IMR-90 (cell line): Measurements from ENCODE around the gene ALDOC. TPM values are rescaled to one million over a fixed set of nuclear protein-coding genes. Genes with fewer than 3 reads are reported as not detected.

Experiments
- ATAC-seq: fragments of 200-7000 bp; cut with Tn5 transposase; 2 replicates; pipeline ENCODE4 v1.9.1; 2020; ENCODE audit warnings: low read depth, mild to moderate bottlenecking, moderate library complexity
- BruUV-seq: library from RNA; stranded (reverse); fragments of 400-500 nt; replicated peaks from 2 replicates; lab custom pipeline; 2021; lab: Mats Ljungman, UMichigan
- CTCF ChIA-PET: fragments of 300-600 bp; formaldehyde crosslinking; extraction: SDS; loops from one replicate; lab custom pipeline; 2021; ENCODE audit warnings: antibody characterized with exemption; lab: Yijun Ruan, JAX
- POLR2A ChIA-PET: fragments of 300-600 bp; sonication (Branson Sonifier 250); formaldehyde crosslinking; loops from one replicate; lab custom pipeline; 2022; ENCODE audit warnings: antibody characterized with exemption; ENCODE audit not compliant: unreplicated experiment; lab: Charles Lee
- DNase-seq: peaks from one replicate; pipeline ENCODE4 v3.0.0; 2013
- H2AFZ ChIP-seq: replicated peaks from 2 replicates; pipeline ENCODE3; 2013; ENCODE audit warnings: low read length, mild to moderate bottlenecking; ENCODE audit not compliant: poor library complexity
- H2AK5ac ChIP-seq: 2 replicates; pipeline ENCODE4 v1.6.1; 2013; ENCODE audit warnings: low read depth, low read length, inconsistent platforms
- H2AK9ac ChIP-seq: replicated peaks from 2 replicates; pipeline ENCODE3; 2013; ENCODE audit warnings: mild to moderate bottlenecking, low read depth, low read length, moderate library complexity; ENCODE audit not compliant: poor library complexity
- H2BK120ac ChIP-seq: 2 replicates; pipeline ENCODE4 v1.6.1; 2013; ENCODE audit warnings: low read depth, low read length, inconsistent platforms
- H2BK15ac ChIP-seq: 3 replicates; pipeline ENCODE4 v1.6.1; 2013; ENCODE audit warnings: low read depth, low read length, inconsistent platforms
- H2BK20ac ChIP-seq: 2 replicates; pipeline ENCODE4 v1.6.1; 2013; ENCODE audit warnings: low read depth, mild to moderate bottlenecking, inconsistent platforms, low read length, moderate library complexity
- H2BK5ac ChIP-seq: 2 replicates; pipeline ENCODE4 v1.6.1; 2013; ENCODE audit warnings: mild to moderate bottlenecking, low read depth, low read length, inconsistent platforms; ENCODE audit not compliant: poor library complexity, severe bottlenecking
- H3K14ac ChIP-seq: replicated peaks from 2 replicates; pipeline ENCODE4 v1.6.1; 2013; ENCODE audit warnings: low read depth, low read length, inconsistent platforms
- H3K18ac ChIP-seq: 2 replicates; pipeline ENCODE4 v1.6.1; 2013; ENCODE audit warnings: low read depth, low read length, control low read depth
- H3K23ac ChIP-seq: 2 replicates; pipeline ENCODE4 v1.6.1; 2013; ENCODE audit warnings: low read depth, low read length, inconsistent platforms
- H3K27ac ChIP-seq: 2 replicates; pipeline ENCODE4 v1.5.1; 2013; ENCODE audit warnings: mild to moderate bottlenecking, control low read depth, low read length; ENCODE audit not compliant: insufficient read depth
- H3K27me3 ChIP-seq: 2 replicates; pipeline ENCODE4 v1.6.1; 2013; ENCODE audit warnings: low read length; ENCODE audit not compliant: control insufficient read depth, insufficient read depth
- H3K36me3 ChIP-seq: 2 replicates; pipeline ENCODE4 v1.6.1; 2013; ENCODE audit warnings: low read length, mixed read lengths; ENCODE audit not compliant: control insufficient read depth, insufficient read depth
- H3K4ac ChIP-seq: 2 replicates; pipeline ENCODE4 v1.6.1; 2013; ENCODE audit warnings: low read depth, low read length, inconsistent platforms
- H3K4me1 ChIP-seq: 2 replicates; pipeline ENCODE4 v1.6.1; 2013; ENCODE audit warnings: low read length, mixed read lengths; ENCODE audit not compliant: control insufficient read depth, insufficient read depth
- H3K4me2 ChIP-seq: 2 replicates; pipeline ENCODE4 v1.6.1; 2013; ENCODE audit warnings: low read depth, mild to moderate bottlenecking, control low read depth, low read length, moderate library complexity
- H3K4me3 ChIP-seq: 2 replicates; pipeline ENCODE4 v1.5.1; 2013; ENCODE audit warnings: low read depth, mild to moderate bottlenecking, control low read depth, low read length, moderate library complexity; ENCODE audit not compliant: insufficient read depth
- H3K56ac ChIP-seq: 2 replicates; pipeline ENCODE4 v1.6.1; 2013; ENCODE audit warnings: low read length, inconsistent platforms; ENCODE audit not compliant: insufficient read depth; ENCODE audit errors: extremely low read depth
- H3K79me1 ChIP-seq, 2 experiments: 2 replicates each; pipeline ENCODE4 v1.6.1; 2013; ENCODE audit warnings: low read length in 2 of 2, inconsistent platforms in 1 of 2, low read depth in 1 of 2
- H3K9ac ChIP-seq: 2 replicates; pipeline ENCODE4 v1.6.1; 2013; ENCODE audit warnings: low read depth, low read length, control low read depth
- H3K9me1 ChIP-seq: 2 replicates; pipeline ENCODE4 v1.6.1; 2013; ENCODE audit warnings: low read length, inconsistent platforms; ENCODE audit not compliant: insufficient read depth
- H3K9me3 ChIP-seq: 2 replicates; pipeline ENCODE4 v1.6.1; 2013; ENCODE audit warnings: low read length; ENCODE audit not compliant: control insufficient read depth, insufficient read depth
- H4K20me1 ChIP-seq: 2 replicates; pipeline ENCODE4 v1.6.1; 2013; ENCODE audit warnings: low read length, inconsistent platforms; ENCODE audit not compliant: insufficient read depth
- H4K5ac ChIP-seq: 2 replicates; pipeline ENCODE4 v1.6.1; 2013; ENCODE audit warnings: mild to moderate bottlenecking, low read depth, low read length, control low read depth
- H4K8ac ChIP-seq, 2 experiments: 2 replicates each; pipeline ENCODE4 v1.6.1; 2013; ENCODE audit warnings: low read depth in 2 of 2, low read length in 2 of 2, control low read depth in 1 of 2, inconsistent platforms in 1 of 2
- H4K91ac ChIP-seq: 2 replicates; pipeline ENCODE4 v1.6.1; 2013; ENCODE audit warnings: low read depth, low read length, inconsistent platforms; ENCODE audit not compliant: insufficient read depth
- BHLHE40 ChIP-seq: fragments of 150-350 bp; IDR thresholded peaks from 2 replicates; pipeline ENCODE4 v1.6.1; 2016; ENCODE audit warnings: mild to moderate bottlenecking, low read depth, low read length
- CEBPB ChIP-seq: IDR thresholded peaks from 2 replicates; pipeline ENCODE4 v1.6.1; 2012; ENCODE audit warnings: low read depth, low read length, improper control_type of control experiment
- CHD1 ChIP-seq: IDR thresholded peaks from 2 replicates; pipeline ENCODE4 v1.6.1; 2012; ENCODE audit warnings: low read depth, low read length, improper control_type of control experiment
- FOS ChIP-seq: fragments of 150-350 bp; IDR thresholded peaks from 2 replicates; pipeline ENCODE4 v1.6.1; 2016; ENCODE audit warnings: low read depth, low read length
- MAFK ChIP-seq: IDR thresholded peaks from 2 replicates; pipeline ENCODE4 v1.6.1; 2012; ENCODE audit warnings: low read depth, low read length, improper control_type of control experiment
- MAZ ChIP-seq: IDR thresholded peaks from 2 replicates; pipeline ENCODE4 v1.6.1; 2012; ENCODE audit warnings: low read depth, mild to moderate bottlenecking, low read length, improper control_type of control experiment, moderate library complexity, borderline replicate concordance
- MXI1 ChIP-seq: IDR thresholded peaks from 2 replicates; pipeline ENCODE4 v1.6.1; 2012; ENCODE audit warnings: low read depth, mild to moderate bottlenecking, low read length, moderate library complexity, borderline replicate concordance
- NFE2L2 ChIP-seq: fragments of 150-350 bp; IDR thresholded peaks from 2 replicates; pipeline ENCODE4 v1.6.1; 2016; ENCODE audit warnings: low read depth, mild to moderate bottlenecking, low read length
- POLR2A ChIP-seq: IDR thresholded peaks from 2 replicates; pipeline ENCODE4 v1.6.1; 2012; ENCODE audit warnings: mild to moderate bottlenecking, low read depth, low read length
- RAD21 ChIP-seq: IDR thresholded peaks from 2 replicates; pipeline ENCODE4 v1.6.1; 2012; ENCODE audit warnings: low read length, improper control_type of control experiment
- RCOR1 ChIP-seq: IDR thresholded peaks from 2 replicates; pipeline ENCODE4 v1.6.1; 2012; ENCODE audit warnings: mild to moderate bottlenecking, low read length, improper control_type of control experiment; ENCODE audit not compliant: insufficient replicate concordance
- RFX5 ChIP-seq: IDR thresholded peaks from 2 replicates; pipeline ENCODE4 v1.8.0; 2012; ENCODE audit warnings: low read depth, mild to moderate bottlenecking, low read length, moderate library complexity
- SMC3 ChIP-seq: fragments of 150-350 bp; IDR thresholded peaks from 2 replicates; pipeline ENCODE4 v1.6.1; 2016; ENCODE audit warnings: low read depth, mild to moderate bottlenecking, antibody characterized with exemption, low read length, moderate library complexity
- WGBS, 2 experiments: methylation state at CpG; one replicate each; pipeline versions ENCODE4 v1.1.5 to v1.1.7; 2013; ENCODE audit warnings: missing lambda C conversion rate in 2 of 2; ENCODE audit not compliant: insufficient read length in 1 of 2; ENCODE audit errors: extremely low coverage in 2 of 2; 5-methylcytosine and 5-hydroxymethylcytosine counted together
- dilution Hi-C: fragments of 300-500 bp; cut with HindIII; formaldehyde crosslinking; loops from one replicate; pipeline ENCODE4 v1.14.3; 2018; ENCODE audit warnings: low sequenced_read_pairs; ENCODE audit not compliant: unreplicated experiment
- in situ Hi-C: fragments of 300-500 bp; cut with MboI; formaldehyde crosslinking; loops from 3 replicates; pipeline ENCODE4 v1.14.3; 2019; ENCODE audit warnings: low sequenced_read_pairs, inconsistent platforms, mixed read lengths
- intact Hi-C: fragments of 100-400 bp; cut with micrococcal nuclease; formaldehyde crosslinking; loops from 2 replicates; pipeline ENCODE4 v1.10.0; 2022
- polyA plus RNA-seq, 3 experiments: library from polyadenylated mRNA; depleted of rRNA; stranded (reverse); fragments of >200 nt; gene quantifications; 2 replicates each; pipeline ENCODE4 v1.2.3, GENCODE V29; 2012; ENCODE audit warnings: low replicate concordance in 1 of 3
- total RNA-seq: library from RNA; depleted of rRNA; stranded (reverse); fragments of >200 nt; gene quantifications from 2 replicates; pipeline ENCODE4 v1.2.3, GENCODE V29; 2012
- TF ChIP-seq, protein P1 (sequence below): conservative IDR thresholded peaks from 2 replicates; pipeline ENCODE4 v1.5.1; 2012; ENCODE audit warnings: mild to moderate bottlenecking, low read depth, low read length, improper control_type of control experiment
- TF ChIP-seq, protein P2 (sequence below): fragments of 150-350 bp; IDR thresholded peaks from 2 replicates; pipeline ENCODE4 v1.6.1; 2016; ENCODE audit warnings: low read depth, mild to moderate bottlenecking, low read length, moderate library complexity, borderline replicate concordance
- TF ChIP-seq, protein P3 (sequence below): fragments of 150-350 bp; IDR thresholded peaks from 2 replicates; pipeline ENCODE4 v1.6.1; 2017; ENCODE audit warnings: mild to moderate bottlenecking, antibody characterized with exemption, low read length, low read depth

Gene ALDOC
- total and polyA plus RNA-seq, 2 of the 4 experiments (the other 2 are of a cell fraction): 47.0 to 69.7 TPM

DNA sequence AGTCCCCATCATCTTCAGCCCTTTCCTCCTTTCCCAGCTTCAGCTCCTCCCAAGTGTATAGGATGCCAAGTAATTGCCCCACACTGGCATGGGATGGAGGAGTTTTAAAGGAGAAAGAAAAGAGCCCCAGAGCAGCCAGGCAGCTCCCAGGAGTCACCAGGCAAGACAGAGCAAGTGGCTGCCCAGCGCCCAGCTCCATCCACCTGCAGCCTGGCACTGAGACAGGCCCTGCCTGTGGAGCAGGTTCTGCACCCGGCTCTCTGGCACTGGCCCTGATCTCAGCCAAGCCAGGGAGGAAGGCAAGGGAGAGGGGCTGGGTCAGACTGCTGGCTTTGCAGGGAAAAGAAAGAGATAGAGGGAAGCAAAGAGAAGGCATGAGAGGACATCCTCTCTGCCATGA is 48.8 kb downstream of the ALDOC start:
- ChIA-PET CTCF (no interaction called here), POLR2A (no interaction called here)
- Histone ChIP-seq H2BK15ac (no peak overlapping the region), H3K4me3 (no peak overlapping the region), H4K20me1 (no peaks in the 10 kb centered on the region), H2AK9ac (no peak overlapping the region), H3K4me1 (peaks cover 22% of the 10 kb centered on the region), H3K56ac (no peak overlapping the region), H3K79me1 (no peaks in the 10 kb centered on the region), H3K27ac (no peak overlapping the region), H3K14ac (no peak overlapping the region), H4K5ac (no peak overlapping the region), H3K18ac (no peak overlapping the region), H3K4me2 (no peak overlapping the region), H2AK5ac (no peak overlapping the region), H4K8ac (no peak overlapping the region), H3K9me1 (peaks cover 6% of the 10 kb centered on the region), H3K36me3 (no peaks in the 10 kb centered on the region), H2BK120ac (no peak overlapping the region), H2BK20ac (no peak overlapping the region), H3K9ac (no peak overlapping the region), H2BK5ac (no peak overlapping the region), H2AFZ (no peak overlapping the region), H3K23ac (no peak overlapping the region), H3K9me3 (no peaks in the 10 kb centered on the region), H3K4ac (no peak overlapping the region), H3K27me3 (peaks cover 13% of the 10 kb centered on the region), H4K91ac (no peak overlapping the region)
- no peak for TF ChIP-seq MXI1
- no peak for TF ChIP-seq RCOR1
- TF ChIP-seq SMC3: no peak
- TF ChIP-seq, protein P1, sequence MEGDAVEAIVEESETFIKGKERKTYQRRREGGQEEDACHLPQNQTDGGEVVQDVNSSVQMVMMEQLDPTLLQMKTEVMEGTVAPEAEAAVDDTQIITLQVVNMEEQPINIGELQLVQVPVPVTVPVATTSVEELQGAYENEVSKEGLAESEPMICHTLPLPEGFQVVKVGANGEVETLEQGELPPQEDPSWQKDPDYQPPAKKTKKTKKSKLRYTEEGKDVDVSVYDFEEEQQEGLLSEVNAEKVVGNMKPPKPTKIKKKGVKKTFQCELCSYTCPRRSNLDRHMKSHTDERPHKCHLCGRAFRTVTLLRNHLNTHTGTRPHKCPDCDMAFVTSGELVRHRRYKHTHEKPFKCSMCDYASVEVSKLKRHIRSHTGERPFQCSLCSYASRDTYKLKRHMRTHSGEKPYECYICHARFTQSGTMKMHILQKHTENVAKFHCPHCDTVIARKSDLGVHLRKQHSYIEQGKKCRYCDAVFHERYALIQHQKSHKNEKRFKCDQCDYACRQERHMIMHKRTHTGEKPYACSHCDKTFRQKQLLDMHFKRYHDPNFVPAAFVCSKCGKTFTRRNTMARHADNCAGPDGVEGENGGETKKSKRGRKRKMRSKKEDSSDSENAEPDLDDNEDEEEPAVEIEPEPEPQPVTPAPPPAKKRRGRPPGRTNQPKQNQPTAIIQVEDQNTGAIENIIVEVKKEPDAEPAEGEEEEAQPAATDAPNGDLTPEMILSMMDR: no peak
- no peak for TF ChIP-seq MAFK
- no peak for TF ChIP-seq BHLHE40
- TF ChIP-seq, protein P2, sequence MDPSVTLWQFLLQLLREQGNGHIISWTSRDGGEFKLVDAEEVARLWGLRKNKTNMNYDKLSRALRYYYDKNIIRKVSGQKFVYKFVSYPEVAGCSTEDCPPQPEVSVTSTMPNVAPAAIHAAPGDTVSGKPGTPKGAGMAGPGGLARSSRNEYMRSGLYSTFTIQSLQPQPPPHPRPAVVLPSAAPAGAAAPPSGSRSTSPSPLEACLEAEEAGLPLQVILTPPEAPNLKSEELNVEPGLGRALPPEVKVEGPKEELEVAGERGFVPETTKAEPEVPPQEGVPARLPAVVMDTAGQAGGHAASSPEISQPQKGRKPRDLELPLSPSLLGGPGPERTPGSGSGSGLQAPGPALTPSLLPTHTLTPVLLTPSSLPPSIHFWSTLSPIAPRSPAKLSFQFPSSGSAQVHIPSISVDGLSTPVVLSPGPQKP: no peak
- TF ChIP-seq POLR2A: no peak
- TF ChIP-seq NFE2L2: no peak
- TF ChIP-seq RFX5: no peak
- TF ChIP-seq, protein P3, sequence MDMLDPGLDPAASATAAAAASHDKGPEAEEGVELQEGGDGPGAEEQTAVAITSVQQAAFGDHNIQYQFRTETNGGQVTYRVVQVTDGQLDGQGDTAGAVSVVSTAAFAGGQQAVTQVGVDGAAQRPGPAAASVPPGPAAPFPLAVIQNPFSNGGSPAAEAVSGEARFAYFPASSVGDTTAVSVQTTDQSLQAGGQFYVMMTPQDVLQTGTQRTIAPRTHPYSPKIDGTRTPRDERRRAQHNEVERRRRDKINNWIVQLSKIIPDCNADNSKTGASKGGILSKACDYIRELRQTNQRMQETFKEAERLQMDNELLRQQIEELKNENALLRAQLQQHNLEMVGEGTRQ: no peak
- TF ChIP-seq FOS: no peak
- TF ChIP-seq MAZ: no peak
- no peak for TF ChIP-seq CEBPB
- TF ChIP-seq CHD1: no peak
- TF ChIP-seq RAD21: no peak
- no peak for ATAC-seq
- in situ Hi-C loops: no loop called here
- no TSS peak for BruUV-seq
- DNase-seq: no peak
- dilution Hi-C loops: no loop called here
- WGBS, 2 experiments: no CpG with 5 or more reads among the region's 2 CpGs
- intact Hi-C loops: no loop called here
